ENCODE data around the gene CARS1. TPM values are rescaled to one million over a fixed set of nuclear protein-coding genes. Genes with fewer than 3 reads are reported as not detected.

CARS1 gene
- total and polyA plus RNA-seq, 9 of the 15 experiments (the other 6 are each of a cell fraction or from before 2014, with no cell fraction given): 14.4 to 106 (median 73.6) TPM

DNA sequence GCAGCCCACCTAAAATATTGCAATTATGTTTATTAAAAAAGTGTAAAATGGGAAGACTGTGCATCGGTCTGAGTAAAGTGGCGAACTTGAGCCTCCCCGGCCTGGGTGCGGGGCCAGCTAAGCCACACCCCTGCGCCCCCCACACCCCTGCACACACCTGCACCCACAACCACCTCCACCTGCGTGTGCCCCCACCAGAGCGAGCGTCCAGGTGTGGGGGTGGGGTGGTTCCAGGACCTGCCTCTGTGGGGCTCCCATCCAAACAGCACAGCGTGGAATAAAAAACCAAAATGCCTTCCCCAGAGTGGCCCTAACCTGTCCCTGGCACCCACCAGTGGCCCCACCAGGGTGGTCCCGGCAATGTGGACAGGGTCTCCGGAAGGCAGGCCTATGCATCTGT lies 30.1 kb upstream of the CARS1 start (continued):
- no peak for TF ChIP-seq ETV5 (CRISPR knock-in tag; IDR thresholded peaks at IDR 0.05; ENCODE audit: low read depth)

DNA sequence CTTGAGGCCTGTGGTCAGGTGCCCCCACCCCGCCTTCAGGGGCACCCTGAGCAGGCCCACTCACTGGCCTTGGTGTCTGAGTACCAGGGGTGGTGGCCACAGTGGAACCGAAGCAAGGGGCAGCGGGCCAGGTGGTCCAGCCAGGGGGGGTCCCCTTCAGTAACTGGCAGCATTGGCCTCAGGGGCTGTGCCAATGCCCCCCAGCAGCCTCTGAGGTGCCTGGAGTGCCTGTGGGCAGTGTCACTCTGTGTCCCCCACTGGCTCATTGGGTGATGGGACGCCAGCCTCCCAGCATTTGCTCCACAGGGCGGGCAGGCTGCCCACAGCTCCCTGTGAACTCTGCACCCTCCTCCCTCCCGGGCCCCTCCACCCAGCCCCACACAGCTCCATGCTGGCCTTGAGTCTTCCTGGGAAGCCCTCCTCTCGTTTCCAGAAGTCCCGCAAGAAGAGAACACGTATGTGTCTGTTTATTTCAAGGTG lies 29.5 kb upstream of the CARS1 start:
- H3K4me3 ChIP-seq: no peak overlapping the region
- no peaks in the 10 kb centered on the region for H3K36me3 ChIP-seq (ENCODE audit: control insufficient read depth, insufficient read depth, low read length)
- no peak for FAIRE-seq
- ATAC-seq: no peak
- POLR2A ChIA-PET: interaction anchor here (0.6 kb wide), 1 partner anchor 774 kb away, joined by 3 read pairs; no protein-coding TSS in a partner anchor
- no peaks in the 10 kb centered on the region for H3K9me3 ChIP-seq (replicated peaks; ENCODE audit: control insufficient read depth, insufficient read depth, low read depth, low read length)
- CTCF ChIA-PET (ENCODE audit: low intra/inter-chr PET ratio): no interaction called here
- H3K27me3 ChIP-seq (ENCODE audit: control insufficient read depth in 2 of 2, insufficient read depth in 2 of 2, low read length in 2 of 2): peaks cover 0 to 18% of the 10 kb centered on the region in 2 experiments; a peak in 2 of 5 replicates
- in situ Hi-C loops (cut with MboI): no loop called here
- no peak overlapping the region; a peak in 1 of 4 replicates for H3K9ac ChIP-seq (ENCODE audit: insufficient read depth in 1 of 2, low read depth in 2 of 2, low read length in 2 of 2)
- intact Hi-C loops (cut with micrococcal nuclease): no loop called here
- H3K4me1 ChIP-seq (replicated peaks in 1 of 2; ENCODE audit: control insufficient read depth in 2 of 2, insufficient read depth in 2 of 2, low read length in 2 of 2): peaks cover 0 to 32% of the 10 kb centered on the region in 2 experiments; a peak in 2 of 5 replicates
- no peaks in the 10 kb centered on the region for H3K9me1 ChIP-seq (ENCODE audit: control insufficient read depth, insufficient read depth, low read length)
- H4K20me1 ChIP-seq (replicated peaks; ENCODE audit: control insufficient read depth, insufficient read depth, low read length): peaks cover 6% of the 10 kb centered on the region; the same call in 1 of the 2 replicates
- no peaks in the 10 kb centered on the region for H3K79me2 ChIP-seq (ENCODE audit: control insufficient read depth, insufficient read depth, low read length)
- no peak overlapping the region for H3K27ac ChIP-seq (ENCODE audit: extremely low read depth, low read depth, low read length)
- BruUV-seq (replicated peaks): no TSS peak
- H3K4me2 ChIP-seq (ENCODE audit: insufficient read depth, low read length): no peak overlapping the region
- no peak overlapping the region for H2AFZ ChIP-seq (ENCODE audit: low read depth, low read length)
- 9% methylated on average over 8 of the region's 9 CpGs for WGBS (ENCODE audit: insufficient coverage, low coverage, missing lambda C conversion rate)
- DNase-seq (ENCODE audit: extremely low read depth in 1 of 4, low spot score in 3 of 4): no peak
- TF ChIP-seq HDAC1 (IDR thresholded peaks at IDR 0.05) (no peak), CXXC5 (CRISPR knock-in tag; IDR thresholded peaks at IDR 0.05) (no peak), ZNF830 (CRISPR knock-in tag; IDR thresholded peaks at IDR 0.05) (no peak), POLR2AphosphoS5 (IDR thresholded peaks at IDR 0.05; ENCODE audit: control insufficient read depth, insufficient read depth, low read depth, low read length) (no peak), KLF13 (tag; IDR thresholded peaks at IDR 0.05; ENCODE audit: borderline replicate concordance, low read depth) (no peak), MYC (IDR thresholded peaks at IDR 0.05; ENCODE audit: low read depth, low read length) (no peak), MYC (CRISPR knock-in tag; IDR thresholded peaks at IDR 0.05; ENCODE audit: borderline replicate concordance, low read depth) (no peak), HMG20A (CRISPR knock-in tag; conservative IDR thresholded peaks at IDR 0.05) (no peak), E2F3 (CRISPR knock-in tag; IDR thresholded peaks at IDR 0.05) (no peak), SLC30A9 (CRISPR knock-in tag; IDR thresholded peaks at IDR 0.05) (no peak), ZNF644 (tag; IDR thresholded peaks at IDR 0.05; ENCODE audit: low read depth) (no peak)
- TF ChIP-seq, protein P1, sequence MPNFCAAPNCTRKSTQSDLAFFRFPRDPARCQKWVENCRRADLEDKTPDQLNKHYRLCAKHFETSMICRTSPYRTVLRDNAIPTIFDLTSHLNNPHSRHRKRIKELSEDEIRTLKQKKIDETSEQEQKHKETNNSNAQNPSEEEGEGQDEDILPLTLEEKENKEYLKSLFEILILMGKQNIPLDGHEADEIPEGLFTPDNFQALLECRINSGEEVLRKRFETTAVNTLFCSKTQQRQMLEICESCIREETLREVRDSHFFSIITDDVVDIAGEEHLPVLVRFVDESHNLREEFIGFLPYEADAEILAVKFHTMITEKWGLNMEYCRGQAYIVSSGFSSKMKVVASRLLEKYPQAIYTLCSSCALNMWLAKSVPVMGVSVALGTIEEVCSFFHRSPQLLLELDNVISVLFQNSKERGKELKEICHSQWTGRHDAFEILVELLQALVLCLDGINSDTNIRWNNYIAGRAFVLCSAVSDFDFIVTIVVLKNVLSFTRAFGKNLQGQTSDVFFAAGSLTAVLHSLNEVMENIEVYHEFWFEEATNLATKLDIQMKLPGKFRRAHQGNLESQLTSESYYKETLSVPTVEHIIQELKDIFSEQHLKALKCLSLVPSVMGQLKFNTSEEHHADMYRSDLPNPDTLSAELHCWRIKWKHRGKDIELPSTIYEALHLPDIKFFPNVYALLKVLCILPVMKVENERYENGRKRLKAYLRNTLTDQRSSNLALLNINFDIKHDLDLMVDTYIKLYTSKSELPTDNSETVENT (CRISPR knock-in tag; IDR thresholded peaks at IDR 0.05): no peak
- TF ChIP-seq, protein P2, sequence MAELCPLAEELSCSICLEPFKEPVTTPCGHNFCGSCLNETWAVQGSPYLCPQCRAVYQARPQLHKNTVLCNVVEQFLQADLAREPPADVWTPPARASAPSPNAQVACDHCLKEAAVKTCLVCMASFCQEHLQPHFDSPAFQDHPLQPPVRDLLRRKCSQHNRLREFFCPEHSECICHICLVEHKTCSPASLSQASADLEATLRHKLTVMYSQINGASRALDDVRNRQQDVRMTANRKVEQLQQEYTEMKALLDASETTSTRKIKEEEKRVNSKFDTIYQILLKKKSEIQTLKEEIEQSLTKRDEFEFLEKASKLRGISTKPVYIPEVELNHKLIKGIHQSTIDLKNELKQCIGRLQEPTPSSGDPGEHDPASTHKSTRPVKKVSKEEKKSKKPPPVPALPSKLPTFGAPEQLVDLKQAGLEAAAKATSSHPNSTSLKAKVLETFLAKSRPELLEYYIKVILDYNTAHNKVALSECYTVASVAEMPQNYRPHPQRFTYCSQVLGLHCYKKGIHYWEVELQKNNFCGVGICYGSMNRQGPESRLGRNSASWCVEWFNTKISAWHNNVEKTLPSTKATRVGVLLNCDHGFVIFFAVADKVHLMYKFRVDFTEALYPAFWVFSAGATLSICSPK (IDR thresholded peaks at IDR 0.05; ENCODE audit: borderline replicate concordance): no peak
- TF ChIP-seq, protein P3, sequence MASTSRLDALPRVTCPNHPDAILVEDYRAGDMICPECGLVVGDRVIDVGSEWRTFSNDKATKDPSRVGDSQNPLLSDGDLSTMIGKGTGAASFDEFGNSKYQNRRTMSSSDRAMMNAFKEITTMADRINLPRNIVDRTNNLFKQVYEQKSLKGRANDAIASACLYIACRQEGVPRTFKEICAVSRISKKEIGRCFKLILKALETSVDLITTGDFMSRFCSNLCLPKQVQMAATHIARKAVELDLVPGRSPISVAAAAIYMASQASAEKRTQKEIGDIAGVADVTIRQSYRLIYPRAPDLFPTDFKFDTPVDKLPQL (IDR thresholded peaks at IDR 0.05; ENCODE audit: extremely low read depth, insufficient read length): no peak
- TF ChIP-seq, protein P4, sequence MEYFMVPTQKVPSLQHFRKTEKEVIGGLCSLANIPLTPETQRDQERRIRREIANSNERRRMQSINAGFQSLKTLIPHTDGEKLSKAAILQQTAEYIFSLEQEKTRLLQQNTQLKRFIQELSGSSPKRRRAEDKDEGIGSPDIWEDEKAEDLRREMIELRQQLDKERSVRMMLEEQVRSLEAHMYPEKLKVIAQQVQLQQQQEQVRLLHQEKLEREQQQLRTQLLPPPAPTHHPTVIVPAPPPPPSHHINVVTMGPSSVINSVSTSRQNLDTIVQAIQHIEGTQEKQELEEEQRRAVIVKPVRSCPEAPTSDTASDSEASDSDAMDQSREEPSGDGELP (CRISPR knock-in tag; IDR thresholded peaks at IDR 0.05; ENCODE audit: borderline replicate concordance): no peak
